Breast epithelium (tissue), 3 donors: Measurements from ENCODE around the gene RPL29.

Source experiments
- CTCF ChIP-seq, 3 donors: fragments of 450-650 bp; IDR thresholded peaks; one replicate each; pipeline ENCODE4 v1.5.1; 2016 to 2017; ENCODE audit warnings: antibody characterized with exemption in 3 of 3, mild to moderate bottlenecking in 3 of 3, moderate library complexity in 3 of 3
- POLR2A ChIP-seq: fragments of 450-650 bp; IDR thresholded peaks from one replicate; pipeline ENCODE4 v1.6.1; 2016; ENCODE audit warnings: antibody characterized with exemption, mild to moderate bottlenecking, moderate library complexity
- POLR2AphosphoS5 ChIP-seq, 3 donors: sonication (generic); formaldehyde crosslinking; IDR thresholded peaks; one replicate each; pipeline ENCODE4 v1.6.1; 2017; ENCODE audit warnings: antibody characterized with exemption in 3 of 3

GRCh38 chr3:52017586-52017985, 21.9 kb upstream of the RPL29 start:
- no peak for TF ChIP-seq POLR2A
- no peak for TF ChIP-seq CTCF (IDR thresholded peaks at IDR 0.05)
- no peak for TF ChIP-seq POLR2AphosphoS5 (IDR thresholded peaks at IDR 0.05)
